ENCODE data around the gene TMEM229B. TPM values are rescaled to one million over a fixed set of nuclear protein-coding genes. Genes with fewer than 3 reads are reported as not detected.
A peak's percentile ranks its signal among the peaks of the same experiment; 100 is the strongest.

TMEM229B gene
- total RNA-seq, 1 donor from 2014 or later = 0.64 TPM

GRCh38 chr14:67487332-67487731 is 1.2 kb downstream of the TMEM229B start:
- DNase-seq (ENCODE audit: low read depth in 2 of 2) = no peak

GRCh38 chr14:67486890-67487289 is 1.6 kb downstream of the TMEM229B start:
- DNase-seq (ENCODE audit: low read depth in 2 of 2) = no peak

GRCh38 chr14:67485501-67486095 is 2.9 kb downstream of the TMEM229B start:
- peak in 1 of 2 donors; percentile 9 for DNase-seq (ENCODE audit: low read depth in 2 of 2)

- no peak for DNase-seq (ENCODE audit: low read depth in 2 of 2)
These were observed 4.8 kb downstream of the TMEM229B start for GRCh38 chr14:67483579-67484285.

GRCh38 chr14:67482231-67483164 is 6.0 kb downstream of the TMEM229B start:
- DNase-seq (ENCODE audit: low read depth in 2 of 2) = no peak

- DNase-seq (ENCODE audit: low read depth in 2 of 2) = no peak
These were observed 8.5 kb downstream of the TMEM229B start for GRCh38 chr14:67480011-67480410.

- no peak for DNase-seq (ENCODE audit: low read depth in 2 of 2)
These were observed 9.8 kb downstream of the TMEM229B start for GRCh38 chr14:67478800-67479084.

GRCh38 chr14:67477926-67478799 is 10.4 kb downstream of the TMEM229B start:
- no peak for DNase-seq (ENCODE audit: low read depth in 2 of 2)

GRCh38 chr14:67474366-67474765 is 14.2 kb downstream of the TMEM229B start:
- DNase-seq (ENCODE audit: low read depth in 2 of 2) = no peak

GRCh38 chr14:67473290-67474082 is 15.0 kb downstream of the TMEM229B start:
- no peak for DNase-seq (ENCODE audit: low read depth in 2 of 2)

- DNase-seq (ENCODE audit: low read depth in 2 of 2) = no peak
These were observed 15.8 kb downstream of the TMEM229B start for GRCh38 chr14:67472726-67473125.

- DNase-seq (ENCODE audit: low read depth in 2 of 2) = no peak
These were observed 18.6 kb downstream of the TMEM229B start for GRCh38 chr14:67469954-67470353.

- DNase-seq (ENCODE audit: low read depth in 2 of 2) = no peak
These were observed 20.2 kb downstream of the TMEM229B start for GRCh38 chr14:67468378-67468730.

- DNase-seq (ENCODE audit: low read depth in 2 of 2) = no peak
These were observed 21.4 kb downstream of the TMEM229B start for GRCh38 chr14:67467134-67467533.

- DNase-seq (ENCODE audit: low read depth in 2 of 2) = no peak
These were observed 23.6 kb downstream of the TMEM229B start for GRCh38 chr14:67464879-67465278.

- no peak for DNase-seq (ENCODE audit: low read depth in 2 of 2)
These were observed 24.1 kb downstream of the TMEM229B start for GRCh38 chr14:67464377-67464776.

- no peak for DNase-seq (ENCODE audit: low read depth in 2 of 2)
These were observed 24.6 kb downstream of the TMEM229B start for GRCh38 chr14:67463900-67464299.

- no peak for DNase-seq (ENCODE audit: low read depth in 2 of 2)
These were observed 26.5 kb downstream of the TMEM229B start for GRCh38 chr14:67461996-67462395.

- peak in 1 of 2 donors; percentile 15 for DNase-seq (ENCODE audit: low read depth in 2 of 2)
These were observed 27.1 kb downstream of the TMEM229B start for GRCh38 chr14:67461341-67461985.

- DNase-seq (ENCODE audit: low read depth in 2 of 2) = no peak
These were observed 29.2 kb downstream of the TMEM229B start for GRCh38 chr14:67459336-67459735.

Data from dermis microvascular lymphatic vessel endothelial cell (primary cell).